Thyroid gland (tissue), 4 donors: ENCODE measurements around the gene CATSPERZ.

Experiments
- CTCF ChIP-seq, 6 experiments: fragments of 200-600 bp in 3 of 6; fragments of 450-650 bp in 3 of 6; sonication (generic) in 3 of 6; IDR thresholded peaks; one replicate each; pipeline ENCODE4 v1.5.1; 2016 to 2019; ENCODE audit warnings: antibody characterized with exemption in 6 of 6, mild to moderate bottlenecking in 2 of 6, inconsistent platforms in 1 of 6, moderate library complexity in 1 of 6
- POLR2A ChIP-seq, 2 donors: fragments of 450-650 bp; IDR thresholded peaks; one replicate each; pipeline ENCODE4 v1.6.1; 2017; ENCODE audit warnings: antibody characterized with exemption in 2 of 2, mild to moderate bottlenecking in 2 of 2, moderate library complexity in 1 of 2

- no peak for TF ChIP-seq CTCF (IDR thresholded peaks at IDR 0.05)
- no peak for TF ChIP-seq POLR2A (IDR thresholded peaks at IDR 0.05)
Observed at GRCh38 chr11:64321533-64321932, 21.4 kb downstream of the CATSPERZ start.
